ENCODE data around the gene FOXC2.

DNA sequence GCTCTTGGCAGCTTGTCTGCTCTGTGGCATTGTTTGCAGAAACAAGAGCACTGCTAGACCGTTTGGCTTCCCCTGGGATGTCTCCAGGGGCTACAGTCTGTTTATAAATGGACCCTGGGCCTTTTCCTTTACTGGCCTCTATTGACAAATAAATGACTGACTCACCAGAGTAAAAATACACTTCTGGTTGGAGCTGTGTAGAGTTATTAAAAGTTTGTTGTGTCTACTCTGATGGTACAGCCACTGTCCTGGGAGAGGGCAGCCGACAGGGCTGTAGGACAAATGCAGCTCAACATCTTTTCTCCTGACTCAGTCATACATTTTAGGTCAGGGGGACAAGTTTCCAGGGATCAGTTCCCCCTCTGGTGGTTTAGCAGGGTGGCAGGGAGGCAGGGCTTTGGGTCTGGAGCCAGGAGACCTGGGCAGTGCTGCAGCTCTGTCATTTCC is 41.7 kb downstream of the FOXC2 start:
- TF ChIP-seq CTCF (IDR thresholded peaks at IDR 0.05) (no peak), POLR2A (IDR thresholded peaks at IDR 0.05) (no peak)
